ENCODE results near the gene USF2. TPM values are rescaled to one million over a fixed set of nuclear protein-coding genes. Genes with fewer than 3 reads are reported as not detected.

The USF2 gene
- polyA plus RNA-seq, 4 donors, result 74.7 to 127 (median 109) TPM

- WGBS, 3 donors, result 40 to 71% (median 45%) methylated on average over 5 of the region's 5 CpGs
- Histone ChIP-seq H3K27me3 (ENCODE audit: control insufficient read depth in 3 of 3, insufficient read depth in 3 of 3, low read length in 3 of 3) (peaks cover 0 to 2% (median 0%) of the 10 kb centered on the region in 3 donors), H3K4me3 (ENCODE audit: low read depth in 1 of 3, low read length in 3 of 3) (no peak overlapping the region), H3K36me3 (ENCODE audit: control insufficient read depth in 3 of 3, insufficient read depth in 2 of 3, low read depth in 1 of 3, low read length in 3 of 3) (no peaks in the 10 kb centered on the region), H3K27ac (ENCODE audit: low read depth in 1 of 3, low read length in 2 of 3) (no peak overlapping the region), H3K9me3 (ENCODE audit: control insufficient read depth in 2 of 2, insufficient read depth in 1 of 2, low read depth in 1 of 2, low read length in 1 of 2) (no peaks in the 10 kb centered on the region), H3K4me1 (ENCODE audit: control insufficient read depth in 3 of 3, insufficient read depth in 2 of 3, low read depth in 1 of 3, low read length in 2 of 3) (no peaks in the 10 kb centered on the region)
- DNase-seq (no peak), FAIRE-seq (no peak)
These were observed 20.1 kb downstream of the USF2 start for GRCh38 chr19:35288906-35289305.

- H3K36me3 ChIP-seq (ENCODE audit: control insufficient read depth in 3 of 3, insufficient read depth in 2 of 3, low read depth in 1 of 3, low read length in 3 of 3), result no peaks in the 10 kb centered on the region
- no peaks in the 10 kb centered on the region for H3K9me3 ChIP-seq (ENCODE audit: control insufficient read depth in 2 of 2, insufficient read depth in 1 of 2, low read depth in 1 of 2, low read length in 1 of 2)
- WGBS, 3 donors, result 43 to 70% (median 54%) methylated on average over 20 of the region's 20 CpGs
- H3K4me1 ChIP-seq (ENCODE audit: control insufficient read depth in 3 of 3, insufficient read depth in 2 of 3, low read depth in 1 of 3, low read length in 2 of 3), result no peaks in the 10 kb centered on the region
- no peak overlapping the region for H3K27ac ChIP-seq (ENCODE audit: low read depth in 1 of 3, low read length in 2 of 3)
- FAIRE-seq, result no peak
- no peaks in the 10 kb centered on the region for H3K27me3 ChIP-seq (ENCODE audit: control insufficient read depth in 3 of 3, insufficient read depth in 3 of 3, low read length in 3 of 3)
- DNase-seq, result no peak
- no peak overlapping the region for H3K4me3 ChIP-seq (ENCODE audit: low read depth in 1 of 3, low read length in 3 of 3)
These were observed 21.8 kb downstream of the USF2 start for GRCh38 chr19:35290381-35291127.

DNA sequence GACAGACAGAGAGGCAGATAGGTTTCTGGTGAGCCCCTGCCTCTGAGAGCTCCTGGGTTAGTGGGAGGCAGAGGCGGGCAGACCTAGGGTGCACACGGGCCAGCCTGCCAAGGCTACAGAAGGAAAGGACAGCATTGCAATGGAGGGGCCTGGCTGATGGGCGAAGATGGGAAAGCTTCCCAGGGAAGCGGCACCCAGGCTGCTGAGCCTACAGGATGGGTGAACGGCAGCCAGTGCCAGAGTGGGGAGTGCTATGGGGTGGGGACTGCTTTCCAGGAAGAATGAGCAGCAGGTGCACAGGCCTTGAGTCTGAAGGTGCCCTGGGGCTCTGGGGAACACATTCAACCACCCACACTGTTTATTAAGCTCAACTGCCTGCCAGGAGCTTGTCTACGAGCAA, 22.5 kb downstream of the USF2 start:
- DNase-seq (no peak), FAIRE-seq (no peak)
- Histone ChIP-seq H3K9me3 (ENCODE audit: control insufficient read depth in 2 of 2, insufficient read depth in 1 of 2, low read depth in 1 of 2, low read length in 1 of 2) (no peaks in the 10 kb centered on the region), H3K4me1 (ENCODE audit: control insufficient read depth in 3 of 3, insufficient read depth in 2 of 3, low read depth in 1 of 3, low read length in 2 of 3) (no peaks in the 10 kb centered on the region), H3K27me3 (ENCODE audit: control insufficient read depth in 3 of 3, insufficient read depth in 3 of 3, low read length in 3 of 3) (no peaks in the 10 kb centered on the region), H3K4me3 (ENCODE audit: low read depth in 1 of 3, low read length in 3 of 3) (no peak overlapping the region), H3K27ac (ENCODE audit: low read depth in 1 of 3, low read length in 2 of 3) (no peak overlapping the region), H3K36me3 (ENCODE audit: control insufficient read depth in 3 of 3, insufficient read depth in 2 of 3, low read depth in 1 of 3, low read length in 3 of 3) (no peaks in the 10 kb centered on the region)
- WGBS, 3 donors, result 21 to 55% (median 33%) methylated on average over 6 of the region's 6 CpGs

GRCh38 chr19:35291916-35292315, 23.2 kb downstream of the USF2 start, which contains the start of gene MAG:
Gene MAG, plus strand, starts transcription at chr19:35292161. Its CDS starts 3,248 bp downstream, at chr19:35295409.
- H3K36me3 ChIP-seq (ENCODE audit: control insufficient read depth in 3 of 3, insufficient read depth in 2 of 3, low read depth in 1 of 3, low read length in 3 of 3), result no peaks in the 10 kb centered on the region
- no peak within 1 kb of the TSS for H3K4me3 ChIP-seq (ENCODE audit: low read depth in 1 of 3, low read length in 3 of 3)
- DNase-seq (no peak), FAIRE-seq (no peak)
- H3K9me3 ChIP-seq (ENCODE audit: control insufficient read depth in 2 of 2, insufficient read depth in 1 of 2, low read depth in 1 of 2, low read length in 1 of 2), result no peaks in the 10 kb centered on the region
- H3K27ac ChIP-seq (ENCODE audit: low read depth in 1 of 3, low read length in 2 of 3), result no peak within 1 kb of the TSS
- H3K4me1 ChIP-seq (ENCODE audit: control insufficient read depth in 3 of 3, insufficient read depth in 2 of 3, low read depth in 1 of 3, low read length in 2 of 3), result no peaks in the 10 kb centered on the region
- no peaks in the 10 kb centered on the region for H3K27me3 ChIP-seq (ENCODE audit: control insufficient read depth in 3 of 3, insufficient read depth in 3 of 3, low read length in 3 of 3)
- 58 to 75% (median 63%) methylated on average over 11 to 12 of the region's 12 CpGs for WGBS, 3 donors

DNA sequence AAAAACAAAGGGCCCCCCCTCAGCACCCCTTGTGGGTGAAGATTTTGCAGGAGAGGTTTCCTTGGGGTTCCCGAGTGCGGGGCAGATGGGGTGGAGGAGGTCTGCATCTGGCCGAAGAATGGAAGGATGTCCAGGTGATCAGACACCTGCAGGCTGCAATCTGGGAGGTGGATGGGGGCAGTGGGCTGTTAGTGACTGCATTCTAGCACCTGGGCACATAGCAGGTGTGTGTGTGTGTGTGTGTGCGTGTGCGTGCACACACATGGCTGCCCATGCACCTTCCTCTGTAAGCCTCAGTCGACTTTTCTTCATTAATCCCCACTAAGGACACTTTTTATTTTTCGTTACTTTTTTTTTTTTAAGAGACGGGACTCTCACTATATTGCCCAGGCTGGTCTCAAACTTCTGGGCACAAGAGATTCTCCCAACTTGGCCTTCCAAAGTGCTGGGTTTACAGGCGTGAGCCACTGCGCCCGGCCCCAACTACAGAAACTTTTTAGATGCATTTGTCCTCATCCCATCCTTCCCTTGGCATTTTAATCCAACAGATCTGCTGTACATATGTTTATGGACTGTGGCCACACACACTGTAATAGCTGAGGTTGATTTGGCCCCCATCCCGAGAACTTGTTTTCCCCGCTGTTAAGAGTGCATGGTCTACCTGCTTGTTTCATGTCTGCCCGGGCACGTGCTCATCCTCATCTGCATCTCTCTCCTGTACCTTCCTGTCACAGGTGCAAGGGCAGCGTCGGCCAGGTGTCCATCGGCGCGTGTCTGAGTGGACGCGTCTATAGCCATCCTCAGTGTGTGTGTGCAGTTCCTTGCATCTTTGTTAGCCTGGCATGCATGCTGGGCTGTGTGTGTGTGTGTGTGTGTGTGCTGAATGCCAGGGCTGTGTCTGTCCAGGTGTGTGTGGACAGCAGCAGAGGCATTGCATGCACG, 23.9 kb downstream of the USF2 start:
- no peak for DNase-seq

GRCh38 chr19:35293363-35293739, 24.6 kb downstream of the USF2 start:
- no peaks in the 10 kb centered on the region for H3K36me3 ChIP-seq (ENCODE audit: control insufficient read depth in 3 of 3, insufficient read depth in 2 of 3, low read depth in 1 of 3, low read length in 3 of 3)
- DNase-seq, result no peak
- FAIRE-seq, result no peak
- no peaks in the 10 kb centered on the region for H3K9me3 ChIP-seq (ENCODE audit: control insufficient read depth in 2 of 2, insufficient read depth in 1 of 2, low read depth in 1 of 2, low read length in 1 of 2)
- WGBS, 3 donors, result 49 to 74% (median 67%) methylated on average over 7 of the region's 7 CpGs
- no peak overlapping the region for H3K27ac ChIP-seq (ENCODE audit: low read depth in 1 of 3, low read length in 2 of 3)
- H3K4me3 ChIP-seq (ENCODE audit: low read depth in 1 of 3, low read length in 3 of 3), result no peak overlapping the region
- H3K4me1 ChIP-seq (ENCODE audit: control insufficient read depth in 3 of 3, insufficient read depth in 2 of 3, low read depth in 1 of 3, low read length in 2 of 3), result no peaks in the 10 kb centered on the region
- H3K27me3 ChIP-seq (ENCODE audit: control insufficient read depth in 3 of 3, insufficient read depth in 3 of 3, low read length in 3 of 3), result no peaks in the 10 kb centered on the region

More for the DNA sequence above, 23.9 kb downstream of the USF2 start:
- H3K27ac ChIP-seq (ENCODE audit: low read depth in 1 of 3, low read length in 2 of 3), result no peak overlapping the region
- FAIRE-seq, result no peak
- H3K9me3 ChIP-seq (ENCODE audit: control insufficient read depth in 2 of 2, insufficient read depth in 1 of 2, low read depth in 1 of 2, low read length in 1 of 2), result no peaks in the 10 kb centered on the region
- 75 to 86% (median 80%) methylated on average over 23 of the region's 23 CpGs for WGBS, 3 donors
- H3K4me1 ChIP-seq (ENCODE audit: control insufficient read depth in 3 of 3, insufficient read depth in 2 of 3, low read depth in 1 of 3, low read length in 2 of 3), result no peaks in the 10 kb centered on the region
- H3K36me3 ChIP-seq (ENCODE audit: control insufficient read depth in 3 of 3, insufficient read depth in 2 of 3, low read depth in 1 of 3, low read length in 3 of 3), result no peaks in the 10 kb centered on the region
- no peak overlapping the region for H3K4me3 ChIP-seq (ENCODE audit: low read depth in 1 of 3, low read length in 3 of 3)
- H3K27me3 ChIP-seq (ENCODE audit: control insufficient read depth in 3 of 3, insufficient read depth in 3 of 3, low read length in 3 of 3), result no peaks in the 10 kb centered on the region

DNA sequence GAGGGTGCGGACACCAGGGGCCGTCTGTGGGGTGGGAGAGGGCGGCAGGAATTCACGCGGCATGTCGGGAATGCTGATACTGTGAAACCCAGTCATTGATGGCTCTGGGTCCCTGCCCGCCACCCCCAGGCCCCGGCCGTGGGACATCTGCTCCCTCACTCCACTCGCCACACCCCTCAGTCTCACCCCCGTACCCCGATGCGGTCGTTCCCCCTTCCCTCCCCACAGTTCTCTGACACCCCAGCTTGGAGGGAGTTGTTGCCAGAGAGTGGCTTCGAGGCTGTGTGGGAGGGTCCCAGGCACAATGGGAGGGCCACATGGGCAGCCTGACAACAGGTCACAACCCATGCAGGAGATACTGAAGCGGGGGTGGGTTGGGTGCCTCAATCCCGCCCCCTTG, 25.0 kb downstream of the USF2 start:
- Histone ChIP-seq H3K27ac (ENCODE audit: low read depth in 1 of 3, low read length in 2 of 3) (no peak overlapping the region), H3K4me1 (ENCODE audit: control insufficient read depth in 3 of 3, insufficient read depth in 2 of 3, low read depth in 1 of 3, low read length in 2 of 3) (no peaks in the 10 kb centered on the region), H3K36me3 (ENCODE audit: control insufficient read depth in 3 of 3, insufficient read depth in 2 of 3, low read depth in 1 of 3, low read length in 3 of 3) (no peaks in the 10 kb centered on the region), H3K27me3 (ENCODE audit: control insufficient read depth in 3 of 3, insufficient read depth in 3 of 3, low read length in 3 of 3) (no peaks in the 10 kb centered on the region), H3K4me3 (ENCODE audit: low read depth in 1 of 3, low read length in 3 of 3) (no peak overlapping the region), H3K9me3 (ENCODE audit: control insufficient read depth in 2 of 2, insufficient read depth in 1 of 2, low read depth in 1 of 2, low read length in 1 of 2) (no peaks in the 10 kb centered on the region)
- FAIRE-seq, result no peak
- 55 to 67% (median 65%) methylated on average over 16 to 17 of the region's 17 CpGs for WGBS, 3 donors
- DNase-seq, result no peak

GRCh38 chr19:35294328-35294727, 25.6 kb downstream of the USF2 start:
- H3K27me3 ChIP-seq (ENCODE audit: control insufficient read depth in 3 of 3, insufficient read depth in 3 of 3, low read length in 3 of 3), result no peaks in the 10 kb centered on the region
- FAIRE-seq (no peak), DNase-seq (no peak)
- no peak overlapping the region for H3K27ac ChIP-seq (ENCODE audit: low read depth in 1 of 3, low read length in 2 of 3)
- H3K9me3 ChIP-seq (ENCODE audit: control insufficient read depth in 2 of 2, insufficient read depth in 1 of 2, low read depth in 1 of 2, low read length in 1 of 2), result no peaks in the 10 kb centered on the region
- no peak overlapping the region for H3K4me3 ChIP-seq (ENCODE audit: low read depth in 1 of 3, low read length in 3 of 3)
- 58 to 61% (median 61%) methylated on average over 3 of the region's 3 CpGs for WGBS, 3 donors
- no peaks in the 10 kb centered on the region for H3K36me3 ChIP-seq (ENCODE audit: control insufficient read depth in 3 of 3, insufficient read depth in 2 of 3, low read depth in 1 of 3, low read length in 3 of 3)
- H3K4me1 ChIP-seq (ENCODE audit: control insufficient read depth in 3 of 3, insufficient read depth in 2 of 3, low read depth in 1 of 3, low read length in 2 of 3), result no peaks in the 10 kb centered on the region
